Dermis blood vessel endothelial cell (primary cell): Measurements from ENCODE around the gene ABCB7. TPM values are rescaled to one million over a fixed set of nuclear protein-coding genes. Genes with fewer than 3 reads are reported as not detected.
A peak's percentile ranks its signal among the peaks of the same experiment; 100 is the strongest.
"Not testable (repeated sequence)": the region's sequence is repeated elsewhere in the genome, so short reads cannot be mapped to it uniquely, and the experiment has no call there.

Experiments used
- DNase-seq: peaks from one replicate; pipeline ENCODE4 v3.0.0; 2010
- total RNA-seq: library from RNA; depleted of rRNA; stranded (reverse); fragments of >200 nt; gene quantifications from 2 replicates; pipeline ENCODE4 v1.2.3, GENCODE V29; 2014

The ABCB7 gene
- total RNA-seq, 1 donor from 2014 or later, result 35.4 TPM

DNA sequence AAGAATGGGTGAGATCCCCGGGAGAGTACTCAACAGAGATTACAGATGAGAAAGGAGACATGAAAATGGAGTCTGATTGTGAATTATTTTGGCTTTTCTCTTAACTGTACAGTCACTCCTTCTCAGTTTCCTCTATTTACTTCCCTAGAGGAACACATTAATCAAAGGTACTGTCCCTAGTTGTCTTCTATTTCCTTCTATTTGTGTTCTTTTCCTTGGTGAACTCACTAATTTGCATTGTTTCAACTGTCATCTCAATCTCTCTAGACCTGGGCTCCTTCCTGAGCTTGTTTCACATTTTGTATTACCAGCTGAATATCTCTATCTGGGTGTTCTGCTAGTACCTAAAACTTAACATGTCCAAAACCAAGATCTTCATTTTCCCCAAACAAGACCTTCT lies 59.8 kb downstream of the ABCB7 start:
- DNase-seq, result no peak

DNA sequence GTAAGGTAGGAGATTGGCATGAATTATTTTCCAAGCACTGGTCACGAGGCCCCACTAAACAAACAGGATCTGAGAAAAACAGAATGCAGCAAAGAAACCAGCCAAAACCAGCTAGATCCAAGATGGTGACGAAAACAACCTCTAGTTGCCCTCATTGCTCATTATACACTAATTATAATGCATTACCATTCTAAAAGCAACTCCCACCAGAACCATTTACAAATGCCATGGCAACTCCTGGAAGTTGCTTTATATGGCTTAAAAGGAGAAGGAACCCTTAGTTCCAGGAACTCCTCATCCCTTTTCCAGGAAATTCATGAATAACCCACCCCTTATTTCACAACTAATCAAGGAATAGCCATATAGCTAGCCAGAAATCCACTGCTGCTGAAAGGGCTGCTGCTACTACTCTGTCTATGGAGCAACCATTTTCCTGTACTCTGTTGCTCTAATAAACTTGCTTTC lies 69.3 kb downstream of the ABCB7 start:
- no peak for DNase-seq

DNA sequence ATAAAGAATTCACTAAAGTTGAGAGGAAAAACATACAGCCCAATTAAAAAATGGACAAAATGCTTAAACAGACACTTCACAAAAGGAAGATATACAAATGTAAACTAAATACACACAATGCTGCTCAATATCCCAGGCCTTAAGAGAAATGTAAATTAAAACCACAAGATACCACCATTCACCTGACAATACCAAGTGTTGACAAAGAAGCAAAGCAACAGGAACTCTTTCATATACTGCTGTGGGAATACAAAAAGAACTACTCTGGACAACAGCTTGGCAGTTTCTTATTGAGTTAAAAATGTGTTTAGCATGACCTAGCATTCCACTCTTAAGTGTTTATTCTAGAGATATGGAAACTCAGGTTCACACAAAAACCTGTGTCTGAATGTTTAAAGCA lies 71.3 kb downstream of the ABCB7 start:
- no peak for DNase-seq

DNA sequence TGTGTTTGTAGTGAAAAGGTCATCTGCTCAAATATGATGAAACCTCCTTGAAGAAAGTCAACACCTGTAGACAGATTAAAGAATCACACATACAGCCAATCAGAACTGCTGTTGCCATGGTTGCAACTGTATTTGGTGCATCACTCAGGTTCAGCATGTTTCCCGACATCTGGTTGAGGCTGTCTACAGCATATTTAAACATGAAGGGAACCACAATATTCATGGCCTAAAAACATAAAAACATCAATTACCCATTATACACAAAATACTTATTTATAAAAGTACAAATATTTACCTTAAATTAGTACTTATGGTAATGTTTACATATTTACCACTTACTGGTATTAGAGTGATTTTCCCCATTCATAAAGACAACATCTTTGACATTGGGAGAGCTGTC lies 79.7 kb downstream of the ABCB7 start:
- no peak for DNase-seq

DNA sequence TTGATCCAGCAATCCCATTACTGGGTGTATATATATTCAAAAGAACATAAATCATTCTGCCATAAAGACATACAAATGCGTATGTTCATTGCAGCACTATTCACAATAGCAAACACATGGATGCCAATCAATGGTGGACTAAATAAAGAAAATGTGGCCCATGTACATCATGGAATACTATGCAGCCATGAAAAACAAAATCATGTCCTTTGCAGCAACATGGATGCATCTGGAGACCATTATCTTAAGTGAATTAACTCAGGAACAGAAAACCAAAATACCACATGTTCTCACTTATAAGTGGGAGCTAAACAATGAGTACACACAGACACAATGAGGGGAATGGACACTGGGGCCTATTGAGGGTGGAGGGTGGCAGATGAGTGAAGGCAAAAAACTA lies 81.6 kb downstream of the ABCB7 start:
- DNase-seq, result no peak

DNA sequence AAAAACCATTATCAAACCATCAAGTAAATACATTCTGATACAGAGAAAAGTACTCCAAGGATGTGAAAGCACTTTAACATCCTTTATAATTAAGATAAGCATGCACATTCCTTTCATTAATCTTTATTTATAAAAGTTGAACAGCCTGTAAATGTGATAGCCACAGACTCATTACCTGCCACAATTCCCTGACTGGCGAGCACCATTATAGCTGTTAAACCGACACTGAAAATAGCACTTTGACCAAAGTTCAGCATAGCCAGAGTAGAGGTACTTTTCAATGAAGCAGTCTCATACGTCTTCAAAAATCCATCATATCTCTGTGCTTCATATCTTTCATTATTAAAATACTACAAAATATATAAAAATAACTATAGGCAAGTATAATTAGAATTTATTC lies 84.7 kb downstream of the ABCB7 start:
- no peak for DNase-seq

DNA sequence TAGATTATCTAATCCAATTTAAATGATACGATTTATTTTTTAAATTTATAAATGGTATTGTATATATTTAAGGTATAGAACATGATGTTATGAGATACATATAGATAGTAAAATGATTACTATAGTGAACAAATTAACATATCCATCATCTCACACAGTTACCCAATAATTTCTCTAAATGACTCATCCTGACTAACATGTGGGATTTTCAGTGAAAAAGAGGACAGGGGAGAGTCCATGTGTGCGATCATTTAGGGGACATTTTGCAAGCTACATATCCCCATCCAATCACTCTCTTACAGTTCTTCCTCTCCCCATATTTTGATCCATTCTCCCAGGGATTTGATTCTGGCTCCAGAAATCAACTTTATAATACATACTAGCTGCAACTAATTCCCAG lies 88.2 kb downstream of the ABCB7 start:
- DNase-seq, result no peak

DNA sequence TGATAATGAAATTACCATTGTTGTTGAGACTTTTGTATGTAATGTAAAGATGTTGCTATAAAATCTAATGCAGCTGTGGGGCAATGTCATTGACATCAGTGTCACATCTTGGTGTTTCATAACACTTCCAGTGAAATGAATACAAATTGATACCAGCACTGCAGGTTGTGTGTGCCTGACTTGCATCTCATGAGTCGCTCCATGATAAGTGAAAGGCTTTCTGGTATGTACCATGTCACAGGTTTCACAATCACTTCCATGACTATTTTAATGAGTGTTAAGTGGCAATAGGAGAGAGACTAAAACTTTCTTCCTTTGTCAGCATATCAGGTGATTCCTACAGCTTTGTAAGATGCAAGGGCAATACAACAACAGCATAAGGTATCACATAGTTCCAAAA lies 94.4 kb downstream of the ABCB7 start:
- DNase-seq, result no peak

DNA sequence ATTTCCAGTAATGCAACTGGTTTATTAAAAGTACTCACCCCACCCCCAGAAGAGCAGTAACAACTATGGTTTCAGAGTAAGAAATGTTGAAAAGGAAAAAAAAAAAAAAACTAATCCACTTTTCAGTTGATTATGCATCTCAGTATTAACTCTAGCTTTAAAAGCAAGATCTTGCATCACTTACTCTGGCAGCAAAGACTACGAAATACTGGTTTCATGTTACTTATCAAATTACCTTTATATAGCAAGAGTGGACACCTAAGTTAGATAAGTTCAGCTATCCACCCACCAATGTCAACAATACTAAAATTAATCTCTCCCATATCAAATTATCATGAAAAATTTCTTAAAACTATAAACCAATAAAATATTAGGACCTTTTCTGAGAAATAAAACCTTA lies 105.0 kb downstream of the ABCB7 start:
- no peak for DNase-seq

DNA sequence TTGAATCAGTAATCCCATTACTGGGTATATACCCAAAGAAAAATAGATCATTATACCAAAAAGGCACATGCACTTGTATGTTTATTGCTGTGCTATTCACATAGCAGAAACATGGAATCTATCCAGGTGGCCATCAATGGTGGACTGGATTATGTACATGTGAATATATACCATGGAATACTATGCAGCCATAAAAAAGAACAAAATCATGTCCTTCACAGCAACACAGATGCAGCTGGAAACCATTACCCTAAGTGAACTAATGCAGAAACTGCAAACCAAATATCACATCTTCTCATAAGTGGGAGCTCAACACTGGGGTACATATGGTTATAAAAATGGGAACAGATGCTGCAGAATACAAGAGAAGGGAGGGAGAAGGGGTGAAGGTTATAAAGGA lies 110.7 kb downstream of the ABCB7 start:
- no peak for DNase-seq

DNA sequence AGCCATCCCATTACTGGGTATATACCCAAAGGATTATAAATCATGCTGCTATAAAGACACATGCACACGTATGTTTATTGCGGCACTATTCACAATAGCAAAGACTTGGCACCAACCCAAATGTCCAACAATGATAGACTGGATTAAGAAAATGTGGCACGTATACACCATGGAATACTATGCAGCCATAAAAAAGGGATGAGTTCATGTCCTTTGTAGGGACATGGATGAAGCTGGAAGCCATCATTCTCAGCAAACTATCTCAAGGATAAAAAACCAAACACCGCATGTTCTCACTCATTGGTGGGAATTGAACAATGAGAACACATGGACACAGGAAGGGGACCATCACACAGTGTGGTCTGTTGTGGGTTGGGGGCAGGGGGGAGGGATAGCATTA lies 111.9 kb downstream of the ABCB7 start:
- not testable (repeated sequence) for DNase-seq

DNA sequence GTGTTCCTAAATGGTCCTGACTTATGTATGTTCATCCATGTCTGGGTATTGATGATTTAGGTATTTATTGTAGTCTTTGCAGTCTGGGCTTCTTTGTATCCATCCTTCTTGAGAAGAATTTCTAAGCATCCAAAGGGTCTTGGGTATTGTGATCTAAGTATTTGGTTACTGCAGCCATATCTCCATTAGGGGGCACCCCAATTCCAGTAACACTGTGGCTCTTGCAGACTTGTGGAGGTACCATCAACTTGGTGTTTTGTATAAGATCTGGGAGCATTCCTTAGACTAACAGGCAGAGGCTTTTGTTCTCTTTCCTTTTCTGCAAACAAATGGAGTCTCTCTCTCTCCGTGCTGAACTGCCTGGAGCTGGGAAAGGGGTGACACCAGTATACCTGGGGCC lies 117.2 kb downstream of the ABCB7 start:
- peak; percentile 60 for DNase-seq

Other genes starting within 250 kb of the ABCB7 start
- not detected in 2 replicates for gene NEXMIF, start 230.8 kb downstream of the ABCB7 start, total RNA-seq
- gene UPRT, start 117.8 kb upstream of the ABCB7 start, total RNA-seq, result 20.3 and 20.8 TPM in 2 replicates